ENCODE measurements around the gene PUS10. TPM values are rescaled to one million over a fixed set of nuclear protein-coding genes. Genes with fewer than 3 reads are reported as not detected.

PUS10 gene
- total RNA-seq, 4 donors from 2014 or later, result 3.8 to 26.4 (median 12.1) TPM

DNA sequence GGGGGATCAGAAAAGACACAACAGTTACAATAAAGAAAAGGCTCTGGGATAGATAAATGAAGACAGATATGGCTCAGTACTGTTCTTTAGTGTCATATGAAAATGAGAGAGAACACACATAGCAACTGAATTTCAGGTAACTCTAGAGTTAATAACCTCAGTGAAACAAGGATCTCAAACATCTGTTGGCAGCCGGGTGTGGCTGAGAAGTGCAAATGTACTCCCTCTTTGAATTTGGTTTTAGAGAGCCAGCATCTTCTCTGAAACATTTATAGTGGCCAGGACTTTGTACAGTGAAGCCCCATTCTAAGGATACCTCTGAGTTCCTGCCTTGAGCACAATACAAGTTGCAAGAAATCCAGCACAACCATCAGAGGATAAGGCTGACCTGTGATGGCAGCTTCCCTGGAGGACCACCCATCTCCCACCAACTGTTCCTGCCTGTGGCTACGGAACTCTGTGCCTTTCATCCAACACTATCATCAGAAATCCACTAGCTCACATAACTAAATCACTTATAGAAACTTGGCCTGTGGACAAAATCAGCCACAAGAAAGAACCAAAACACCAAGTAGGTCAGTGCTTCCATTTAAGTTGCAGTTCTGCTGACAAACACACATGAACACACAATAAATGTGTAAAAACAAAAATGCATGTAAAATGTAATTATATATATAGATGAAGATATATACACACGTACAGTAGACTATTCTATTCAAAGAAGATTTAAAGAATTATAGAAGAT lies 37.8 kb downstream of the PUS10 start:
- 69 to 75% methylated on average over 2 to 3 of the region's 3 CpGs for WGBS, 2 donors (ENCODE audit: low coverage in 1 of 2)
- intact Hi-C loops (cut with DNase I; ENCODE audit: low total_unique reads) (no loop called here), in situ Hi-C loops (cut with MboI; ENCODE audit: low pct_ligation_motif_present in 1 of 4, low pct_unique_long_range_greater_than_20kb in 1 of 4, low sequenced_read_pairs in 3 of 4) (no loop called here)
- Histone ChIP-seq H3K27ac (no peak overlapping the region), H3K4me1 (no peaks in the 10 kb centered on the region), H3K9me3 (no peaks in the 10 kb centered on the region), H3K4me3 (no peak overlapping the region), H3K36me3 (no peaks in the 10 kb centered on the region), H3K27me3 (no peaks in the 10 kb centered on the region)
- no peak for DNase-seq
- TF ChIP-seq POLR2AphosphoS5 (IDR thresholded peaks at IDR 0.05) (no peak), EP300 (IDR thresholded peaks at IDR 0.05; ENCODE audit: low read depth) (no peak), POLR2A (IDR thresholded peaks at IDR 0.05) (no peak), CTCF (IDR thresholded peaks at IDR 0.05) (no peak)

- in situ Hi-C loops (cut with MboI; ENCODE audit: low pct_ligation_motif_present in 1 of 4, low pct_unique_long_range_greater_than_20kb in 1 of 4, low sequenced_read_pairs in 3 of 4), result no loop called here
- no peak overlapping the region for H3K27ac ChIP-seq
- intact Hi-C loops (cut with DNase I; ENCODE audit: low total_unique reads), result no loop called here
- no peak overlapping the region for H3K4me3 ChIP-seq
- TF ChIP-seq CTCF (IDR thresholded peaks at IDR 0.05), result no peak
- no peak for TF ChIP-seq POLR2AphosphoS5 (IDR thresholded peaks at IDR 0.05)
- TF ChIP-seq POLR2A (IDR thresholded peaks at IDR 0.05), result no peak
- H3K27me3 ChIP-seq, result no peaks in the 10 kb centered on the region
- H3K4me1 ChIP-seq, result no peaks in the 10 kb centered on the region
- WGBS, 2 donors (ENCODE audit: low coverage in 1 of 2), result 79 to 92% methylated on average over 2 to 4 of the region's 4 CpGs
- no peaks in the 10 kb centered on the region for H3K9me3 ChIP-seq
- no peak for DNase-seq
- H3K36me3 ChIP-seq, result no peaks in the 10 kb centered on the region
Measured at GRCh38 chr2:60979231-60979630, 38.8 kb downstream of the PUS10 start.

DNA sequence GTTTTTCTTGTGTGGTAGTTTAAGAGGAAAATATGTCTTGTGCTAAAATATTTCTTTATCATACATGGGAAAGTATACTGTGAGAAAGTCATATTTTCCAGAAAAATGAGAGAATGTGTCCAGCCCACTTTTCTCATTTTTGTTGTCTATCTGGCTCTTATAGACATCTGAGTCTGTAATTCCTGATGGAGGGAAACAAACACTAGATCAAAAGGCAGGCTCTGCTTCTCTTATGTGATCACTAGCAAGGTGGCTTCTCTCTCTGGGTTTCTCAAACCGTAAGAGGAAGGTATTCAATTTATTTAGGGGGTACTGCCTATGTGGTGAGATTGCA lies 40.5 kb downstream of the PUS10 start:
- Histone ChIP-seq H3K4me3 (no peak overlapping the region), H3K27me3 (no peaks in the 10 kb centered on the region), H3K4me1 (no peaks in the 10 kb centered on the region), H3K27ac (no peak overlapping the region), H3K9me3 (no peaks in the 10 kb centered on the region), H3K36me3 (no peaks in the 10 kb centered on the region)
- intact Hi-C loops (cut with DNase I; ENCODE audit: low total_unique reads), result no loop called here
- in situ Hi-C loops (cut with MboI; ENCODE audit: low pct_ligation_motif_present in 1 of 4, low pct_unique_long_range_greater_than_20kb in 1 of 4, low sequenced_read_pairs in 3 of 4), result no loop called here
- no peak for DNase-seq
- 83 to 100% methylated on average over 1 of the region's 1 CpG for WGBS, 2 donors (ENCODE audit: low coverage in 1 of 2)
- no peak for TF ChIP-seq POLR2AphosphoS5 (IDR thresholded peaks at IDR 0.05)
- no peak for TF ChIP-seq CTCF (IDR thresholded peaks at IDR 0.05)
- no peak for TF ChIP-seq POLR2A (IDR thresholded peaks at IDR 0.05)
- no peak for TF ChIP-seq EP300 (IDR thresholded peaks at IDR 0.05; ENCODE audit: low read depth)

DNA sequence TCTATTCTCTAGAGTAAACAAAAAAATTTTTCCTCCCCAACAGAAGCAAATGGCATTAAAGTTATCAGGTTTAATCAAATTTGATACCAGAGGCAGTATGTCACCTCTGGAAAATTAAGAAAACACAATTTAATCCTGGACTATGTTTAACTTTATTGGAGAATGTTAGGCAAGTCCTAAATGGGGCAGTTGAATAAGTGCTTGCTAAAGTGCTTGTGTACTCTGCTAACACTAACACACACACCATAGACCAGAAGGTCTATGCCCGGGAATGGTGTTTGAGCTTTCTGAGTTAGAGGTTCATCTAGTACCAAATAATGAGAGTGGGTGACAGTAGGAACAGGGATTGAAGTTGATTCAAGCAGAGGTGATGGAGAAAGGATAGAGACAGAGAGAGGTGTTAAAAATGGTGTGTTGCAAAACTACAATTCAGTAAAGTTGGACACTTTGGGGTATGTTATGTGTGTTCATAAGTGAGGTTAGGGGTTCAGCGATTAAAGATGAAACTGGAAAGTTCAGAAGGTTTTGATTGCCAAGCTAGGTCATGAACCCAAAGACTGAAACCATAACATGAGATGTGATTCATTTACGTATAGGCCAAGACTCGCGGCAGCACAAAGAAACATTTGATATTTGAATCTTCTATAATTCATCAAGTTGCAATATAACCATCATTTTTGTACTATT lies 41.0 kb downstream of the PUS10 start:
- WGBS, 2 donors (ENCODE audit: low coverage in 1 of 2), result 56 to 62% methylated on average over 5 of the region's 5 CpGs
- DNase-seq, result no peak
- TF ChIP-seq EP300 (IDR thresholded peaks at IDR 0.05; ENCODE audit: low read depth) (no peak), CTCF (IDR thresholded peaks at IDR 0.05) (no peak), POLR2A (IDR thresholded peaks at IDR 0.05) (no peak), POLR2AphosphoS5 (IDR thresholded peaks at IDR 0.05) (no peak)
- H3K27ac ChIP-seq, result no peak overlapping the region
- no peaks in the 10 kb centered on the region for H3K4me1 ChIP-seq
- no peaks in the 10 kb centered on the region for H3K27me3 ChIP-seq
- no peaks in the 10 kb centered on the region for H3K36me3 ChIP-seq
- in situ Hi-C loops (cut with MboI; ENCODE audit: low pct_ligation_motif_present in 1 of 4, low pct_unique_long_range_greater_than_20kb in 1 of 4, low sequenced_read_pairs in 3 of 4), result no loop called here
- no peak overlapping the region for H3K4me3 ChIP-seq
- intact Hi-C loops (cut with DNase I; ENCODE audit: low total_unique reads), result no loop called here
- no peaks in the 10 kb centered on the region for H3K9me3 ChIP-seq
